Measurements from ENCODE around the gene POLDIP2. TPM values are rescaled to one million over a fixed set of nuclear protein-coding genes. Genes with fewer than 3 reads are reported as not detected.

The POLDIP2 gene
- total RNA-seq, 1 experiment from 2014 or later = 82.7 TPM

DNA sequence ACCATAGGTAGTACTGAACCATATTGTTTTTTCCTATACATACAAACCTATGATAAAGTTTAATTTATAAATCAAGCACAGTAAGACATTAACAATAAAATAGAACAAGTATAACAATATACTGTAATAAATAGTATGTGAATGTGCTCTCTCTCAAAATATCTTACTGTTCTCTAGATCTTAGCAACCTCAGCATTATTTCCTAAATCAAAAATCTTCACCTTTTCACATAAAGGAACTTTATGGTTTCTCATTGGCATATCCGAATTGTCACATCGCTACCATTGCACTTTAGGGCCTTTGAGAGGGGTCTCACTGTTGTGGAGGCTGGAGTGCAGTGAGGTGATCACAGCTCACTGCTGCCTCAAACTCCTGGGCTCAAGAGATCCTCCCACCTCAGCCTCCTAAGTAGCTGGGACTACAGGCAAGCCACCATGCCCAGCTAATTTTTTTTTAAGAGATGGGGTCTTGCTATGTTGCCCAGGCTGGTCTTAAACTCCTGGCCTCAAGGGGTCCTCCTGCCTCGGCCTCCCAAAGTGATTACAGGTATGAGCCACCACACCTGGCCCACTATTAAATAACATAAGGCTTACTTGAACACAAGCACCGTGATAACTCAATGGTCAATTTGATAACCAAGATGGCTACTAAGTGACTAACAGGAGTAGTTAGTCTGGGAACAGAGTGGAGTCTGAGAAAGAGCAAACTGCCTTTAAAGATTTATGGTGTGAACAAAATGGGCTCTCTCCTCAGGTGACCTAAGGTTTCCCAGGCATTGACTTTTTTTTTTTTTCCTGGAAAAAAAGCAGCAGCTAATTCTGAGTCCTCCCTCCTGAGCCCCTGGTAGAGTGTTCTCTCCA lies 41.3 kb downstream of the POLDIP2 start:
- H3K4me3 Mint-ChIP-seq (ENCODE audit: low read depth, unreplicated experiment) = no peak overlapping the region
- no peaks in the 10 kb centered on the region for H3K27me3 Mint-ChIP-seq (ENCODE audit: unreplicated experiment)
- TF ChIP-seq, protein P1, sequence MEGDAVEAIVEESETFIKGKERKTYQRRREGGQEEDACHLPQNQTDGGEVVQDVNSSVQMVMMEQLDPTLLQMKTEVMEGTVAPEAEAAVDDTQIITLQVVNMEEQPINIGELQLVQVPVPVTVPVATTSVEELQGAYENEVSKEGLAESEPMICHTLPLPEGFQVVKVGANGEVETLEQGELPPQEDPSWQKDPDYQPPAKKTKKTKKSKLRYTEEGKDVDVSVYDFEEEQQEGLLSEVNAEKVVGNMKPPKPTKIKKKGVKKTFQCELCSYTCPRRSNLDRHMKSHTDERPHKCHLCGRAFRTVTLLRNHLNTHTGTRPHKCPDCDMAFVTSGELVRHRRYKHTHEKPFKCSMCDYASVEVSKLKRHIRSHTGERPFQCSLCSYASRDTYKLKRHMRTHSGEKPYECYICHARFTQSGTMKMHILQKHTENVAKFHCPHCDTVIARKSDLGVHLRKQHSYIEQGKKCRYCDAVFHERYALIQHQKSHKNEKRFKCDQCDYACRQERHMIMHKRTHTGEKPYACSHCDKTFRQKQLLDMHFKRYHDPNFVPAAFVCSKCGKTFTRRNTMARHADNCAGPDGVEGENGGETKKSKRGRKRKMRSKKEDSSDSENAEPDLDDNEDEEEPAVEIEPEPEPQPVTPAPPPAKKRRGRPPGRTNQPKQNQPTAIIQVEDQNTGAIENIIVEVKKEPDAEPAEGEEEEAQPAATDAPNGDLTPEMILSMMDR (IDR thresholded peaks at IDR 0.05; ENCODE audit: unreplicated experiment) = no peak
- BruUV-seq (replicated peaks) = no TSS peak
- intact Hi-C loops (cut with micrococcal nuclease; ENCODE audit: unreplicated experiment) = no loop called here
- CTCF ChIA-PET = no interaction called here
- H3K4me1 Mint-ChIP-seq (ENCODE audit: low read depth, unreplicated experiment) = peaks cover 42% of the 10 kb centered on the region
- DNase-seq = no peak
- no peaks in the 10 kb centered on the region for H3K9me3 Mint-ChIP-seq (ENCODE audit: low read depth, unreplicated experiment)
- peaks cover 31% of the 10 kb centered on the region for H3K36me3 Mint-ChIP-seq (ENCODE audit: insufficient read depth, unreplicated experiment)
- H3K27ac Mint-ChIP-seq (ENCODE audit: unreplicated experiment) = no peak overlapping the region

DNA sequence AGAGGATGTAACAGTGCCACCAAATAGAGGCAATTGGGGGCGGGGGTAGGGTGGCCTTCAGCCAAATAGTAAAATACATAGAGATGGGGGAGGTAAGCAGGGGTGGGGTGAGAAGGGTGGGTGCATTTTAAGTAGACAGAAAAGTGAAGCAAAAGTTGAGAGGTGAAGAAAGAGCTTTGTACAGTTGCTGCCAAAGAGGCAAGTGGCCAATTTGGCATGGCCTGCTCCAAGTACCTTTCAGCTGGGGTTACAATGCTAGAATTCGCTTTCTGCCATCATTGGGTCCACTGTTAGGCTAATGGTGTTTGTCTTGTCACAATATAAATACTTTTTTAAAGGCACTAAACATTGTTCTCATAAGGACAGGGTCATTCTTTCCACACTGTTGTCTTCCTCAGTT lies 43.5 kb downstream of the POLDIP2 start:
- no peak overlapping the region for H3K27ac Mint-ChIP-seq (ENCODE audit: unreplicated experiment)
- H3K9me3 Mint-ChIP-seq (ENCODE audit: low read depth, unreplicated experiment) = no peaks in the 10 kb centered on the region
- H3K4me3 Mint-ChIP-seq (ENCODE audit: low read depth, unreplicated experiment) = no peak overlapping the region
- H3K36me3 Mint-ChIP-seq (ENCODE audit: insufficient read depth, unreplicated experiment) = peaks cover 10% of the 10 kb centered on the region
- H3K4me1 Mint-ChIP-seq (ENCODE audit: low read depth, unreplicated experiment) = peaks cover 27% of the 10 kb centered on the region
- no TSS peak for BruUV-seq (replicated peaks)
- intact Hi-C loops (cut with micrococcal nuclease; ENCODE audit: unreplicated experiment) = no loop called here
- TF ChIP-seq, protein P1 (IDR thresholded peaks at IDR 0.05; ENCODE audit: unreplicated experiment) = no peak
- no peaks in the 10 kb centered on the region for H3K27me3 Mint-ChIP-seq (ENCODE audit: unreplicated experiment)
- no peak for DNase-seq
- CTCF ChIA-PET = no interaction called here

DNA sequence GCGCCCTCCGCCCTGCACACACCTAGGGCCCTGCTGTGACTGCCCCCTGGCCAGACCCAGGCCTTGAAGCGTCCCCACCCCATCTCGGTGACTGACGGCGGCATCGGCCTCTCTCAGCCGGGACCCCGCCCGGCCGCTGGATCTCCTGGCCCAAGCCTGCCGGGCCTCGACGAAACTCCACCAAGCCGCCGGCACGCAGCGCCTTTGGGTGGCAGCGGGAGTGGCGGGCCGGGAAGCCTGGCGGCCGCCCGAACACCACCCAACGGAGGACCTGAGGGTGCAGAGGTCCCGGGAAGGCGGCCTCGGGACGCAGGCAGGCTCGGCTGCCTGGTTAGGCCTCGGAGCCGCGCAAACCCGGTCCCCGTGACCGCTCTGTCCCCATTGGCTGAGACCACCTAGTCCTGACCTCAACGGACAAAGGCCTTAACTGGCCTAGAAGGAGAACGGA lies 50.3 kb downstream of the POLDIP2 start:
- no TSS peak for BruUV-seq (replicated peaks)
- intact Hi-C loops (cut with micrococcal nuclease; ENCODE audit: unreplicated experiment) = loop anchor here (10.0 kb wide), 1 partner anchor 412 kb away; the partner anchor contains the start of gene LYRM9
- no peaks in the 10 kb centered on the region for H3K27me3 Mint-ChIP-seq (ENCODE audit: unreplicated experiment)
- DNase-seq = no peak
- H3K36me3 Mint-ChIP-seq (ENCODE audit: insufficient read depth, unreplicated experiment) = no peaks in the 10 kb centered on the region
- H3K27ac Mint-ChIP-seq (ENCODE audit: unreplicated experiment) = no peak overlapping the region
- no peaks in the 10 kb centered on the region for H3K4me1 Mint-ChIP-seq (ENCODE audit: low read depth, unreplicated experiment)
- H3K9me3 Mint-ChIP-seq (ENCODE audit: low read depth, unreplicated experiment) = no peaks in the 10 kb centered on the region
- TF ChIP-seq, protein P1 (IDR thresholded peaks at IDR 0.05; ENCODE audit: unreplicated experiment) = no peak
- CTCF ChIA-PET = no interaction called here
- H3K4me3 Mint-ChIP-seq (ENCODE audit: low read depth, unreplicated experiment) = no peak overlapping the region

DNA sequence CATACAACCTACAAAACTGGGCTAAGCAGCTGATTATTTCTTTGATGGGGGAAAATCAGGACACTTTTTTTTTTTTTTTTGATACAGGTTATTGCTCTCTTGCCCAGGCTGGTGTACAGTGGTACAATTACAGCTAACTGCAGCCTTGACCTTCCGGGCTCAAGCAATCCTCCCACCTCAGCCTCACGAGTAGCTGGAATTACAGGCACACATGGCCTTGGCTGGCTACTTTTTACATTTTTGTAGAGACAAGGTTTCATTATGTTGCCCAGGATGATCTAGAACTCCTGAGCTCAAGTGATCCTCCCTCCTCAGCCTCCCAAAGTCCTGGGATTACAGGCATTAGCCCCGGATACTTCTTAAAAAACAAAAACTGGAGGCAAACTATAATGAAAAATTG lies 58.9 kb downstream of the POLDIP2 start:
- H3K27me3 Mint-ChIP-seq (ENCODE audit: unreplicated experiment) = no peaks in the 10 kb centered on the region
- TF ChIP-seq, protein P1 (IDR thresholded peaks at IDR 0.05; ENCODE audit: unreplicated experiment) = no peak
- H3K9me3 Mint-ChIP-seq (ENCODE audit: low read depth, unreplicated experiment) = no peaks in the 10 kb centered on the region
- BruUV-seq (replicated peaks) = no TSS peak
- CTCF ChIA-PET = interaction anchor here (0.6 to 0.7 kb wide), 2 partner anchors 9 to 667 kb away, joined by 3 to 4 read pairs; no protein-coding TSS in a partner anchor
- no peaks in the 10 kb centered on the region for H3K36me3 Mint-ChIP-seq (ENCODE audit: insufficient read depth, unreplicated experiment)
- no peak overlapping the region for H3K27ac Mint-ChIP-seq (ENCODE audit: unreplicated experiment)
- DNase-seq = no peak
- H3K4me3 Mint-ChIP-seq (ENCODE audit: low read depth, unreplicated experiment) = no peak overlapping the region
- intact Hi-C loops (cut with micrococcal nuclease; ENCODE audit: unreplicated experiment) = no loop called here
- no peaks in the 10 kb centered on the region for H3K4me1 Mint-ChIP-seq (ENCODE audit: low read depth, unreplicated experiment)

Small RNA genes within 50 kb of the gene (microRNA-seq; reads per million reads assigned to microRNA genes)
- 2.1 reads per million for gene MIR4723

Other genes with a start within 250 kb of the POLDIP2 start
- 110 and 114 TPM in 2 replicates for gene TMEM97, start 38.3 kb downstream of the POLDIP2 start, total RNA-seq (2022)
- 31.9 and 32.1 TPM in 2 replicates for gene IFT20, start 22.1 kb downstream of the POLDIP2 start, total RNA-seq (2022)
- gene TNFAIP1, start 21.8 kb downstream of the POLDIP2 start, total RNA-seq (2022) = 45.9 and 49.4 TPM in 2 replicates
- gene SEBOX, start 7.7 kb upstream of the POLDIP2 start, total RNA-seq (2022) = not detected in 2 replicates
- 0.22 TPM in 1 of 2 replicates, not detected in the other for gene VTN, start 12.8 kb upstream of the POLDIP2 start, total RNA-seq (2022)
- 7.1 and 8.1 TPM in 2 replicates for gene SARM1, start 14.2 kb upstream of the POLDIP2 start, total RNA-seq (2022)
- 13.3 and 17.0 TPM in 2 replicates for gene SLC46A1, start 48.7 kb upstream of the POLDIP2 start, total RNA-seq (2022)
- gene SLC13A2, start 116.1 kb upstream of the POLDIP2 start, total RNA-seq (2022) = not detected in 2 replicates
- not detected in 2 replicates for gene FOXN1, start 148.8 kb upstream of the POLDIP2 start, total RNA-seq (2022)
- 13.0 and 14.6 TPM in 2 replicates for gene UNC119, start 195.1 kb upstream of the POLDIP2 start, total RNA-seq (2022)
- 50.9 and 59.2 TPM in 2 replicates for gene PIGS, start 214.0 kb upstream of the POLDIP2 start, total RNA-seq (2022)
- 2.6 and 2.8 TPM in 2 replicates for gene ALDOC, start 219.4 kb upstream of the POLDIP2 start, total RNA-seq (2022)
- gene SPAG5, start 241.5 kb upstream of the POLDIP2 start, total RNA-seq (2022) = 69.3 and 82.1 TPM in 2 replicates

All from Calu3 (cell line).